Renal pelvis (tissue), 4 donors: ENCODE results near the gene PMEPA1. TPM values are rescaled to one million over a fixed set of nuclear protein-coding genes. Genes with fewer than 3 reads are reported as not detected.
A peak's percentile ranks its signal among the peaks of the same experiment; 100 is the strongest.
"Not testable (repeated sequence)": the region's sequence is repeated elsewhere in the genome, so short reads cannot be mapped to it uniquely, and the experiment has no call there.

Experiments used
- DNase-seq: peaks from one replicate; pipeline ENCODE4 v3.0.0-alpha.2; 2013
- polyA plus RNA-seq, 3 donors: library from polyadenylated mRNA; unstranded; fragments of 120-200 nt; gene quantifications; one replicate each; pipeline ENCODE4 v1.2.1, GENCODE V29; 2013; ENCODE audit not compliant: insufficient read length in 3 of 3

Gene PMEPA1
- polyA plus RNA-seq, 3 donors, result 16.2 to 21.7 (median 18.0) TPM

DNA sequence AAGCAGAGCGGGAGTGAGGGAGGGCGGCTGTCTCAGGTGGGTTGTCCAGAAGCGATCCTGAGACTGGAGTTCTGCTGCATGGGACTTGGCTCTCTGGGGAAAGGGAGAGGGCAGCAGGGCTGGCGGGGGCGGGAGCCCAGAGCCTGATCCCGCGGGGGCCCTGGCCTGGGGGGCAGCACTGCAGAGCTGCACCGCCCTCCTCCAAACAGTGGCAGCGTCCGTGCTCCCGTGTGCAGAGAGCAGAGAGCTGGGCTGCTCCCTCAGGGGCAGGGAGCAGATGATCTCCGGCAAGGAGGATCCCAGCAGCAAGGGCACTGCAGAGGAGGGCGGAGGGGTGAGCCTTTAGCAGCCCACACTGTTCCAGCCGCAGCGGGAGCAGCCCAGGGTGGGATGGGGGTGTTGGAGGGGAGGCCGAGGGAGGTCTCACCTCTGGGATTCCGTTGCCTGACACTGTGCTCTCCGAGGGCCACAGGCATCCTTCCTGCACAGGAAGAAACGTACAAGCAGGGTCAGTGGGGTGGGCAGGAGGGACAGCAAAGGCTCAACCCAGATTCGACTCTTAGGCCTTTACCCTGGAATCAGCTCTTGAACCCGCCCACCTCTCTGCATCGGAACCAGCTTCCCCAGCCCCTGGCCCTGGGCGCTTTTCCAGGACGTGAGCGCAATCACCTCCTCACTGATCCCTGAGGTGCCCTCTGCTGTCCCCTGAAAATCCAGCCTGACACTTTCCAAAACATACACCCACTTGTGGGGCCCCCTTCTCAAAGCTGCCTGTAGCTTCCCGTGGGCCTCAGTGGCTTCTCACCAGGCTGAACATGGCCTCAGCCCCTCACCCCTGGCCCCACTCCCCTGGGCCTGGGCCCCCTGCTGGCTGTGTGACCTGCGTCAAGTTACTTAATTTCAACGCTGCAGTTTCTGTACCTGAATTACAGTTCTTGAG lies 56.9 kb downstream of the PMEPA1 start:
- no peak for DNase-seq

DNA sequence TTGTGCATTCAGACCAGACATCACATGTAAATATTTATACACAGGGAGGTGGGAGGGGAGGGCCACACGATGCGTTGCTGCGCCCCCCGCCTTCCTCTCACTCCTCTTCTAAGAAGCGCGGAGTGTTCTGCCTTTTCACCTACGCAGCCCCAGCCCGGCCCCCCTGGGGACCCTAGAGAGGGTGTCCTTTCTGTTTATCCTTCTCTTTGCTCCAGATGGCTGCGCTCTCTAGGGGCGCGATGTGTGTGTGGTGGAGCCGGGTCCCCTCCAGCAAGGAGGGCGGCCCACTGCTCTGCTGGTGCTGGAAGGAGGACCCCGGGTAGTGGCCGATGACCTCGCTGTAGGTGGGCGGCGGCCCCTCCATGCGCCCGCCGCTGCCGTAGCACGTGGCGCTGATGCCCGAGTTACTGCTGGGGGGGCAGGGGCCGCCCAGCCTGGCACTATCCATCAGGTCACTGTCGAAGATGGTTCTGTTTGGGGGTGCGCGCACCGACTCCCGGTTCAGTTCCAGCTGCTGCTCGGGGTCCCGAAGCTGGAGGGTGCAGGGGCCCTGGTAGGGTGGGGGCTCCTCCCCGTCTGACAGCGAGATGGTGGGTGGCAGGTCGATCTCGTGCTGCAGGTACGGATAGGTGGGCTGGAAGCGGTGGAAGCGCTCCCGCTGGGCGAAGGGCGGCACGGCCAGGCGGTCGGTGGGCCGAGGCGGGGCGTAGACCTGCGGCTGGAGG lies 57.8 kb downstream of the PMEPA1 start:
- DNase-seq, result no peak

- no peak for DNase-seq
Measured at GRCh38 chr20:57650756-57651483, 58.9 kb downstream of the PMEPA1 start.

DNA sequence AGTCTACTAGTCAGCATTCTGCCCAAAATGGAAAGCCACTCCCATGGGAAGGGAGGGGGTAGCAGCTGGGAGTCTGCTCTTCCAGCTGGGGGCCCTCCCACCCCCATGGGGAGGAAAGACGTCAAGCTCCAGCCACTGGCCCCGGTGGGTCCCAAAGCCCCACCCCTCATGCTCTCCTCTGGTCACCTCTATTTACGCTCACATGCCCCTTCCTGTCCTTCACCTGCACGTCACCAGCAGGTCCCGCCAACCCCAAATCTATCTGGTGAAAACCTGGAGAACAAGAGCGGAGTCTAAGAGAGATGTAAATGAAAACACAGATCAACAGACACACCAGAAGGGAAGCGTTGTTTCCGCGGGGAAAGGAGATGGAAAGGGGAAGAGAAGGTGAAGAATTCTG lies 59.5 kb downstream of the PMEPA1 start:
- no peak for DNase-seq

- DNase-seq, result no peak
Measured at GRCh38 chr20:57649617-57650015, 60.2 kb downstream of the PMEPA1 start.

- no peak for DNase-seq
Measured at GRCh38 chr20:57648878-57649616, 60.8 kb downstream of the PMEPA1 start.

- DNase-seq, result no peak
Measured at GRCh38 chr20:57647933-57648785, 61.7 kb downstream of the PMEPA1 start.

GRCh38 chr20:57647006-57647932 lies 62.5 kb downstream of the PMEPA1 start:
- no peak for DNase-seq

DNA sequence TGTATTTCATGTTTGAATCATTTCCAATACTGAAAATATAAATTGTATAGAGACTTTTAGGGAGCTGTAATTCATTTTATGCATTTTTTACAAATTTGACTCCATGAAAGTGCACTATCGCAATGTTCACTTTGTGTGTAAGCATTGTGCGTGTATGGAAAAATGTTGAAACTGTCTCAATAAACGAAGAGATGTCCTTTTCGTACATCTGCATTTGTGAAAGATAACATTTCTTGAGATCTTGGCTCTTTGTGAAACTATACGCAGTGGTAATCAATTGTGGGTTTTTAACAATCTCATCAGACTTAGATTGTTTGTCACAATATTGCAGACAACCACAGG lies 70.9 kb downstream of the PMEPA1 start:
- no peak for DNase-seq

DNA sequence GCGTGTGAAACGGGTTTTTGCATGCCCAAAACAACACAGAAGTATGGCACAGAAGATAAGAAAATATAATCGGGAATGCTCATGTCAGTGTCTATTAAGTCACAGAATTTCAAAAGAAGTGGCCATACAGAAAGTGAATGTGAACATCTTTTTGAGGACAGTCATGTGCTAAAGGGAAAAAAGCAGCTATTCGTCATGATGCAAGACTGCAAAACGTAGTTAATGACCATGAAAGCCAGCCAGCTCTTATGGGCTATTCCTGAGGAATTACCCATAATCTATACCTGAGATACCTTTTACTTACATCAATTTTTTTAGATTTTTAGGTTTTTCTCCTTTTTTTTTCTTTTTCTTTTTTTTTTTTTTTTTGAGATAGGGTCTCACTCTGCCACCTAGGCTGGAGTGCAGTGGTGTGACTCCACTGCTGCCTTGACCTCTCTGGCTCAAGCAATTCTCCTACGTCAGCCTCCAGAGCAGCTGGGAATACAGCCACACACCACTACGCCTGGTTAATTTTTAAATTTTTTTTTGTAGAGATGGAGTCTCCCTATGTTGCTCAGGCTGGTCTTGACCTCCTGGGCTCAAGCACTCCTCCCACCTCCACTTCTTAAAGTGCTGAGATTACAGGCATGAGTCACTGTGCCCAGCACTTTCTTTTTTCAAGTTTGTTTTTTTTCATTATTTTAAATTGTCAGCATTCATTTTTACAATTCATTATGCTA lies 71.5 kb downstream of the PMEPA1 start:
- DNase-seq, result no peak

DNA sequence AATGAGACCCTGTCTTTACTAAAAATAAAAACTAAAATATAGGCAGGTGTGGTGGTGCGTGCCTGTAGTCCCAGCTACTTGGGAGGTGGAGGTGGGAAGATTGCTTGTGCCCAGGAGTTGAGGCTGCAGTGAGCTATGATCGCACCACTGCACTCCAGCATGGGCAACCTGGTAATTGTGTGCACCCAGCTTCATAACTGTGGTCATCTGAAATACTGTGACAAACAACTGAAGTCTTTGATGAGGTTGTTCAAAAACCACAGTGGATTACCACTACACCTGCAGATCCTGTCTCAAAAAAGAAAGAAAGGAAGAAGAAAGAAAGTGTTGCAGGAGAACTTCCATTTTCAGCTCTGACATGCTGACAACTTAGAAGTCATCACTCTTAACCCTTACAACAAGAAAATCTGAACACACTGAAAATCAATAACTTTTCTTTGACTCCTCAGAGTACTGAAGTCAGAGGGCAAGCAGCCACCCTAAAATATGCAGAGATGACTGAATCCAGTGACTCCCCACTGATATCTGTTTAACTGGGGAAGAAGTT lies 75.8 kb downstream of the PMEPA1 start:
- DNase-seq, result no peak

- DNase-seq, result no peak
Measured at GRCh38 chr20:57632286-57632685, 77.5 kb downstream of the PMEPA1 start.

- DNase-seq, result no peak
Measured at GRCh38 chr20:57630061-57630460, 79.8 kb downstream of the PMEPA1 start.

DNA sequence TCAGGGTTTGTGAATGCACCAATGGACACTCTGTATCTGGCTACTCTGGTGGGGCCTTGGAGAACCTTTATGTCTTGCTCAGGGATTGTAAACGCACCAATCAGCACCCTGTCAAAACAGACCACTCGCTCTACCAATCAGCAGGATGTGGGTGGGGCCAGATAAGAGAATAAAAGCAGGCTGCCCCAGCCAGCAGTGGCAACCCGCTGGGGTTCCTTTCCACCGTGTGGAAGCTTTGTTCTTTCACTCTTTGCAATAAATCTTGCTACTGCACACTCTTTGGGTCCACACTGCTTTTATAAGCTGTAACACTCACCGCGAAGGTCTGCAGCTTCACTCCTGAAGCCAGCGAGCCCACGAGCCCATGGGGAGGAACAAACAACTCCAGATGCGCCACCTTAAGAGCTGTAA lies 80.3 kb downstream of the PMEPA1 start:
- DNase-seq, result not testable (repeated sequence)

DNA sequence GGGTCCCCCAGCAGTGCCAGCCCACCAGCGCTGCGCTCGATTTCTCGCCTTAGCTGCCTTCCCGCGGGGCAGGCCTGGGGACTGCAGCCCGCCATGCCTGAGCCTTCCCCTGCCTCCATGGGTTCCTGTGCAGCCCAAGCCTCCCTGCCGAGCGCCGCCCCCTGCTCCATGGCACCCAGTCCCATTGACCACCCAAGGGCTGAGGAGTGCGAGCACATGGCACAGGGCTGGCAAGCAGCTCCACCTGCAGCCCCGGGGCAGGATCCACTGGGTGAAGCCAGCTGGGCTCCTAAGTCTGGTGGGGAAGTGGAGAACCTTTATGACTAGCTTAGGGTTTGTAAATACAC lies 80.9 kb downstream of the PMEPA1 start:
- not testable (repeated sequence) for DNase-seq

- peak; percentile 42 for DNase-seq
Measured at GRCh38 chr20:57628047-57628961, 81.5 kb downstream of the PMEPA1 start.

GRCh38 chr20:57627339-57627738 lies 82.5 kb downstream of the PMEPA1 start:
- no peak for DNase-seq

- no peak for DNase-seq
Measured at GRCh38 chr20:57625978-57626377, 83.8 kb downstream of the PMEPA1 start.
